HG03521 (cell line): ENCODE measurements around the gene SLC35E2B.
"Not testable (repeated sequence)": the region's sequence is repeated elsewhere in the genome, so short reads cannot be mapped to it uniquely, and the experiment has no call there.

Experiments
- ATAC-seq: cut with Tn5 transposase; IDR thresholded peaks from one replicate; pipeline ENCODE4 v1.9.1; 2021; ENCODE audit warnings: mild to moderate bottlenecking, moderate library complexity; ENCODE audit not compliant: unreplicated experiment

SLC35E2B gene

GRCh38 chr1:1677718-1678580, 14.6 kb downstream of the SLC35E2B start:
- peak; percentile 57 for ATAC-seq

- ATAC-seq: not testable (repeated sequence)
Measured at GRCh38 chr1:1676087-1676486, 16.5 kb downstream of the SLC35E2B start.

GRCh38 chr1:1675218-1675617, 17.4 kb downstream of the SLC35E2B start:
- not testable (repeated sequence) for ATAC-seq

GRCh38 chr1:1674806-1675205, 17.8 kb downstream of the SLC35E2B start:
- ATAC-seq: not testable (repeated sequence)

GRCh38 chr1:1672181-1672965, 20.2 kb downstream of the SLC35E2B start:
- no peak for ATAC-seq

GRCh38 chr1:1671365-1672119, 21.1 kb downstream of the SLC35E2B start:
- ATAC-seq: no peak

GRCh38 chr1:1670866-1671265, 21.7 kb downstream of the SLC35E2B start:
- ATAC-seq: no peak

GRCh38 chr1:1669468-1670440, 22.8 kb downstream of the SLC35E2B start:
- no peak for ATAC-seq

- ATAC-seq: no peak
Measured at GRCh38 chr1:1666526-1666925, 26.1 kb downstream of the SLC35E2B start.

GRCh38 chr1:1665815-1666251, 26.8 kb downstream of the SLC35E2B start:
- no peak for ATAC-seq

GRCh38 chr1:1664941-1665814, 27.4 kb downstream of the SLC35E2B start:
- no peak for ATAC-seq

- not testable (repeated sequence) for ATAC-seq
Measured at GRCh38 chr1:1664318-1664717, 28.3 kb downstream of the SLC35E2B start.

- not testable (repeated sequence) for ATAC-seq
Measured at GRCh38 chr1:1662830-1663560, 29.6 kb downstream of the SLC35E2B start.

- not testable (repeated sequence) for ATAC-seq
Measured at GRCh38 chr1:1662392-1662791, 30.2 kb downstream of the SLC35E2B start.

GRCh38 chr1:1658583-1659549, 33.7 kb downstream of the SLC35E2B start, which contains the start of gene CDK11B:
Gene CDK11B (minus strand): TSS chr1:1659004. CDS start chr1:1657485, 1,519 bp downstream.
- peak; percentile 77 for ATAC-seq

- not testable (repeated sequence) for ATAC-seq
Measured at GRCh38 chr1:1648265-1648664, 44.3 kb downstream of the SLC35E2B start.
